ENCODE measurements around the gene SDC3.

The SDC3 gene

GRCh38 chr1:30928171-30928570, 19.6 kb upstream of the SDC3 start:
- no peaks in the 10 kb centered on the region for H3K27me3 ChIP-seq (ENCODE audit: low read depth, low read length)
- no peak overlapping the region for H3K4me2 ChIP-seq (ENCODE audit: low read length)
- H3K4me3 ChIP-seq (ENCODE audit: low read length), result no peak overlapping the region
- H4K20me1 ChIP-seq (ENCODE audit: insufficient read depth, low read length), result 0 out of 2 replicates have a peak, but pooled peaks cover 5% of the 10 kb centered on the region
- H2AFZ ChIP-seq (ENCODE audit: low read depth, low read length), result no peak overlapping the region
- H3K36me3 ChIP-seq (replicated peaks; ENCODE audit: low read depth, low read length), result no peaks in the 10 kb centered on the region
- no peak for TF ChIP-seq EZH2phosphoT487 (IDR thresholded peaks at IDR 0.05; ENCODE audit: low read depth)
- TF ChIP-seq CTCF (IDR thresholded peaks at IDR 0.05; ENCODE audit: low read depth, low read length), result no peak
- no peak overlapping the region for H3K9ac ChIP-seq (ENCODE audit: low read length)
- H3K9me3 ChIP-seq (ENCODE audit: insufficient read depth, low read length), result no peaks in the 10 kb centered on the region
- H3K79me2 ChIP-seq (ENCODE audit: low read length), result no peaks in the 10 kb centered on the region
- H3K4me1 ChIP-seq (ENCODE audit: low read length), result no peaks in the 10 kb centered on the region
- H3K27ac ChIP-seq (ENCODE audit: low read length), result no peak overlapping the region

GRCh38 chr1:30927448-30927847, 18.9 kb upstream of the SDC3 start:
- Histone ChIP-seq H3K27me3 (ENCODE audit: low read depth, low read length) (no peaks in the 10 kb centered on the region), H3K4me1 (ENCODE audit: low read length) (no peaks in the 10 kb centered on the region), H3K4me2 (ENCODE audit: low read length) (no peak overlapping the region), H4K20me1 (ENCODE audit: insufficient read depth, low read length) (0 out of 2 replicates have a peak, but pooled peaks cover 5% of the 10 kb centered on the region), H3K4me3 (ENCODE audit: low read length) (no peak overlapping the region), H3K9ac (ENCODE audit: low read length) (no peak overlapping the region), H2AFZ (ENCODE audit: low read depth, low read length) (no peak overlapping the region), H3K9me3 (ENCODE audit: insufficient read depth, low read length) (no peaks in the 10 kb centered on the region), H3K36me3 (replicated peaks; ENCODE audit: low read depth, low read length) (no peaks in the 10 kb centered on the region), H3K79me2 (ENCODE audit: low read length) (no peaks in the 10 kb centered on the region), H3K27ac (ENCODE audit: low read length) (no peak overlapping the region)
- TF ChIP-seq CTCF (IDR thresholded peaks at IDR 0.05; ENCODE audit: low read depth, low read length) (no peak), EZH2phosphoT487 (IDR thresholded peaks at IDR 0.05; ENCODE audit: low read depth) (no peak)

- Histone ChIP-seq H3K36me3 (replicated peaks; ENCODE audit: low read depth, low read length) (no peaks in the 10 kb centered on the region), H3K27me3 (ENCODE audit: low read depth, low read length) (no peaks in the 10 kb centered on the region), H3K27ac (ENCODE audit: low read length) (no peak overlapping the region), H3K9ac (ENCODE audit: low read length) (no peak overlapping the region), H3K4me1 (ENCODE audit: low read length) (no peaks in the 10 kb centered on the region), H3K79me2 (ENCODE audit: low read length) (no peaks in the 10 kb centered on the region), H3K4me3 (ENCODE audit: low read length) (no peak overlapping the region), H3K9me3 (ENCODE audit: insufficient read depth, low read length) (no peaks in the 10 kb centered on the region), H4K20me1 (ENCODE audit: insufficient read depth, low read length) (no peaks in the 10 kb centered on the region), H2AFZ (ENCODE audit: low read depth, low read length) (no peak overlapping the region), H3K4me2 (ENCODE audit: low read length) (no peak overlapping the region)
- TF ChIP-seq EZH2phosphoT487 (IDR thresholded peaks at IDR 0.05; ENCODE audit: low read depth), result no peak
- TF ChIP-seq CTCF (IDR thresholded peaks at IDR 0.05; ENCODE audit: low read depth, low read length), result no peak
These were observed 15.0 kb upstream of the SDC3 start for GRCh38 chr1:30923597-30923996.

- Histone ChIP-seq H3K27me3 (ENCODE audit: low read depth, low read length) (no peaks in the 10 kb centered on the region), H2AFZ (ENCODE audit: low read depth, low read length) (no peak overlapping the region), H4K20me1 (ENCODE audit: insufficient read depth, low read length) (no peaks in the 10 kb centered on the region), H3K27ac (ENCODE audit: low read length) (no peak overlapping the region), H3K4me2 (ENCODE audit: low read length) (no peak overlapping the region), H3K9me3 (ENCODE audit: insufficient read depth, low read length) (no peaks in the 10 kb centered on the region), H3K4me3 (ENCODE audit: low read length) (no peak overlapping the region), H3K36me3 (replicated peaks; ENCODE audit: low read depth, low read length) (no peaks in the 10 kb centered on the region), H3K79me2 (ENCODE audit: low read length) (no peaks in the 10 kb centered on the region), H3K9ac (ENCODE audit: low read length) (no peak overlapping the region), H3K4me1 (ENCODE audit: low read length) (no peaks in the 10 kb centered on the region)
- no peak for TF ChIP-seq EZH2phosphoT487 (IDR thresholded peaks at IDR 0.05; ENCODE audit: low read depth)
- TF ChIP-seq CTCF (IDR thresholded peaks at IDR 0.05; ENCODE audit: low read depth, low read length), result no peak
These were observed 12.3 kb upstream of the SDC3 start for GRCh38 chr1:30920827-30921226.

Measured in OCI-LY3 (cell line).